NCI-H2227 (cell line): ENCODE measurements around the gene OR2W3.

ENCODE experiments used
- DNase-seq: peaks from one replicate; lab custom pipeline; 2025; ENCODE audit not compliant: unreplicated experiment; lab: John Stamatoyannopoulos, UW

OR2W3 gene

DNA sequence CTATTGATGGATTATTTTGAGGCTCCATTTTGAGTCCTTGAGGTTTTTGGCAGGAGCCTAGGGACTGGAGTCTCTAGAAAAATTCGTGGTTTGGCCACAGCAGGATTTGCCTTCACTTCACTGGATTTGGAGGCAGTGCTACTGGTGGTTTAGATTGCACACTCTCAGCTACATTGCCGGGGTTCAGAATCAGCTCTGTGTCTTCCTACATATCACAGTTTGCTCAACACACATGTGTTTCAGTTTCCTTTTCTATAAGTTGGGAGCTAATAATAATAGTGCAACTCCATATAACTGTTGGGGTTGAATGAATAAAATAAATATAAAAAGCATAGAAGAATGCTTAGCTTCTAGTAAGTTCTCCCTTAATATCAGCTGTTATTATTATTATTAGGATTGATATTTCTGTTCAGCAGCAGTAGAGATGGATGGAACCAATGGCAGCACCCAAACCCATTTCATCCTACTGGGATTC lies at the start of gene OR2W3:
OR2W3 (plus strand) TSS at position 425 of the 475 bp plus-strand sequence; CDS start at position 425, 0 bp downstream.
- no peak for DNase-seq

DNA sequence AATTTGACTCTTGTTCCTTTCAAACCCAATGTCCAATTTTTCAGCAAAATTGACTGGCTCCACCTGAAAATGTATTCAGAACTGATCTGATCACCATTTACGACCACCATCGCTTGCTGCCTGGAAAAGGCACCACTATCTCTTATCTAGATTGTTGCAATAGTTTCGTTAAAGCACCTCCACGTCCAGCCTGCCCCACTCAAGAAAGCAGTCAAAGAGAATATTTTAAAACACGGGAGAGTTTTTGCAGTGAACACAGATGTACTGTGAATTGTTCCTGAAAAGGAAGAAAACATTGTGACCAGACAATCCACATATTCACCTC lies 49.7 kb upstream of the OR2W3 start:
- no peak for DNase-seq

DNA sequence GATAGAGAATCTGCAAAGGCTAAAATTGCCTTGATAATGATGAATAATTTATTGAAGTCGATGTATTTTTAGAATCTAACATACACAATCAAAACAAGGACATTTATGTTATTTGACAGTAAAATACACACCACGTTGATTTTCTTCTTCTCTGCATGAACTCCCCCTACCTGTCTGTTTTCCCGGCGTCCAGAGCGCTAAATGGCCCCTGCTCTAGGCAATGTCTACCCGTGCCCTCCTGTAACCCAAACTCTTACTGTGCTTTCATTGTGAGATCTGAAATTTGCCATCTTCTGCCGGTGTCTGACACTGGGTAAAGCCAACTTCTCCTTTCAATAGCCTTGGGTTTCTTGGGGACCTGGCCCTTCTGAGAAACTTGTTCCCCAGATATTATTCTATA lies 47.0 kb upstream of the OR2W3 start:
- DNase-seq = no peak

DNA sequence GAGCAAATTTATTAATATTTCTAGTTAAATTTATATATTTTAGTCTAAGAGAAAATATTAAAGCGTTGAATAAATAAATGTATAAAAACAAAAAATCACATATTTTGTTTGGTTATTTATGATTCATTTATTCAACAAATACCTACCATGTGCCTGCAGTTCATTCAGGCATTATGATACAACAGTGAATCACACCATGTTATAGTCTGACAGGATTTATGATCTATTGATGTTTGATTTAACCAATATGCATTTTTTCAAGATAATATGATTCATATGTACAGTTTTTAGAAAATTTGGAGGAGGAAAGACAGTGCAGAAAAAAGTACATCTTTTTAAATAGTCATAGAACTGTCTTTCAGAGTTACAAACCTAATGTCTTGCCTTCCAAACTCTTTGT lies 45.8 kb upstream of the OR2W3 start:
- no peak for DNase-seq

DNA sequence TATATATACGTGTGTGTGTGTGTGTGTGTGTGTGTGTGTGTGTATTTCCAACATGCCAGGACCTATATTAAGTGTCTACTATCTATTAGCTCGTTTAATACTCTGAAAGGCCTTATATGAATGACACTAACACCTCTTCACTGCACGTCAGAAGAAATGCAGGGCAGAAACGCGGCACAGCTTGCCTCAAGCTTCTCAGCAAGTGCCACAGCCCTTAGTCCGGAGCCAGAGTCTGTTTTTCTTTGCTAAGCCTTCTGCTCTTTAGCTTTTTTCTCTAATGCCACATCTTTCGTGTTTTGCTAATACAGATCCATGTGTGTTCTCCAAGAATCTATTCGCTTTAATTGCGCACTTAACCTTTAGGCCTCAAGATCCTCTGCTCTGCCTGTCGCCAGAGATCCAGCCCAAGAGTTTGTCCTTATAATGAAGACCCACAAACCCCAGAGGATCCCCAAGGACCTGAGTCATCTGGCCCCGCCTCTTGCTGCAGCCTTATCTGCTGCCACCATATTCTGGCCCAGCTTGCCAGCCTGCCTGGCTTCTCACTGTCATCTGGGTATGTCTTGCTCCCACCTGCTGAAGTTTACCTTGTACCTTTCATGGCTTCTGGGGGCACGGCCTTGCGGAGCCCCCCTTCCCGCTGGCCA lies 40.4 kb upstream of the OR2W3 start:
- DNase-seq = no peak

DNA sequence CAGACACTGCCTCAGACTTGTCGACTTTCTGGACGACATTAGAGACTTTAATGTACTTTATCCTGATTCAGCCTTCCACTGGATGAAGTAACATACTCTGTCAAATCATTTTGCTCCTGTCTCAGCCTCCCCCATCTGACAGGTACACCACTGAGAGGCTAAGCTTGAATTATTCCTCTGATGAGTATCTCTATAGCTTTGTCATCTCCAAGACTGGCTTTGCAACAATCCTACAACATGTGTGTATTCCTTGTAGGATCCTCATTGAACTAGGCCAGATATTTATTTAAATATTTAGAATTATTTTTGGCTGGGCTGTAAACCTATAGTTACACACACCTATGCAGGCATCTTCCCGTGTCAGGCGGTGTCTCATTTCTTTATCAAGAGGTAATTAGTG lies 39.5 kb upstream of the OR2W3 start:
- no peak for DNase-seq

DNA sequence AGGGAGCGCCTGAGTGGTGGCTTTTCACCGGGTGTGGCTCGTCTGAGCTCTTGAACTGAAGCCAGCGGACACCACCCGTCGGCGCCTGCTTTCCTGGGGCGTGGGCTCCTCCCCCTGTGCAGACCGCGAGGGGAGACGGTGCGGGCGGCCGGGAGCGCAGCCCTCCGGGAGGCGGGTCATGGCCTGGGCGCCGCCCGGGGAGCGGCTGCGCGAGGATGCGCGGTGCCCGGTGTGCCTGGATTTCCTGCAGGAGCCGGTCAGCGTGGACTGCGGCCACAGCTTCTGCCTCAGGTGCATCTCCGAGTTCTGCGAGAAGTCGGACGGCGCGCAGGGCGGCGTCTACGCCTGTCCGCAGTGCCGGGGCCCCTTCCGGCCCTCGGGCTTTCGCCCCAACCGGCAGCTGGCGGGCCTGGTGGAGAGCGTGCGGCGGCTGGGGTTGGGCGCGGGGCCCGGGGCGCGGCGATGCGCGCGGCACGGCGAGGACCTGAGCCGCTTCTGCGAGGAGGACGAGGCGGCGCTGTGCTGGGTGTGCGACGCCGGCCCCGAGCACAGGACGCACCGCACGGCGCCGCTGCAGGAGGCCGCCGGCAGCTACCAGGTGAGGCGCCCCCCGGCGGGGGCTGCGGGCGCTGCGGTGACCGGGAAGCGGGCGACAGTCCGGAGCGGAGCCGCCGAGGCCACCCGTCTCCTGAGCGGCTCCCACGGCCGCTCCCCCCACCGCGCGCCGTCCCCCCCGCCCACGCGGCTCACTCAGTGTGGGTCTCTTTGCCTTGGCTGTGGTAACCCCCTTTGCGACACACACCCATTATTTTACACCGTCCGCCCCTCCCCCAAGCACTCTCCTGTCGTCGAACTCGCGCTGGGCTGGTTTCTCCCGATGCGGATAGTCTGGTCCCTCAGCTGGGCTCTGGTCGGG lies 38.1 kb upstream of the OR2W3 start, which contains the start of gene TRIM58:
TRIM58 (plus strand) TSS at position 119 of the 916 bp plus-strand sequence; CDS start at position 179, 60 bp downstream.
- no peak for DNase-seq

DNA sequence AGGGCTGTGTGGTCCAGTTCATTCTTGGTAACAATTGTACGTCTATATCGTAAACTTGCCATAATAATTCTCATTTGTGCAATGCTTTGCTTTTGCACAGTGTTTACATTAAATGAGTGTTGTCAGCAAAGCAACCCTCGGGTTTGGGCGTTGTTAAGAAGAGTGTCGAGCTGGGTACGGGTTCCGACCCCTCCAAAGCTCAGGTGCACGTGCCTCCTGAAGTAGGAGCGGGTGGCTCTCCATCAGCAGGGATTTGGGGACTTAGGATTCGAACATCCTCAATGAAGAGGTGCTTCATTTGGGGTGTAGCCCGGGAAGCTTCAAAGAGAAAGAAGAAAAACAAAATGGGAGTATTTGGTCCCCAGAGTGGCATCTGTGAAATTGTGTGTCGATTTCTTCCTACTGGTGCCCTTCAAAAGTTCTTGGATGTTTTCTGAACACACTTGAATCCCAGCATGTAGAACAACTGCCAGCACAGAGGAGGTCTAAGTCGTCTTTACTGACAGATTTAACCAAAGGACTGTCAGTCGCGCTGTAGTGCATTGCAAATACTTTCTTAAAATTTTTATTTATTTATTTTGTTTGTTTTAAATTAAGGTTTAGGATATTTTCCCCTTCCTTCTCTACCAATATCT lies 37.3 kb upstream of the OR2W3 start:
- DNase-seq = no peak

DNA sequence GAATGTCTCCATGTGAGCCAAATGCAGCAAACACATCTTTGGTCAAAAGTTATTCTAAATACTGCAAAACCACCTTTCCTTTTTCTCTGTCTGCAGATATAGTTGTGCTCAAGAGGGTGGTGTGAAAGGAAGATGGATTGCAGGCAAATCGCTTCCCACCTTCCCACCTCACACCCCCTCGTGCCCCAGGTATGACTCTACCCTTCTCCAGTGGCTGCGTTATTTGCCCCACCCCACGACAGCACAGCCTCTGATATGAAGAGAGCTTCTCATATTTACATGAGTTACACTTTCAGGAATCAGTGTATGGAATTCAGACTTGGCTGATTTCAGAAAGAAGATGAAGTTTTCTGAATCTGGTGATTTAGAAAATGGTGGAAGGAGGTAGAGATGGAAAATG lies 32.6 kb upstream of the OR2W3 start:
- DNase-seq = no peak

DNA sequence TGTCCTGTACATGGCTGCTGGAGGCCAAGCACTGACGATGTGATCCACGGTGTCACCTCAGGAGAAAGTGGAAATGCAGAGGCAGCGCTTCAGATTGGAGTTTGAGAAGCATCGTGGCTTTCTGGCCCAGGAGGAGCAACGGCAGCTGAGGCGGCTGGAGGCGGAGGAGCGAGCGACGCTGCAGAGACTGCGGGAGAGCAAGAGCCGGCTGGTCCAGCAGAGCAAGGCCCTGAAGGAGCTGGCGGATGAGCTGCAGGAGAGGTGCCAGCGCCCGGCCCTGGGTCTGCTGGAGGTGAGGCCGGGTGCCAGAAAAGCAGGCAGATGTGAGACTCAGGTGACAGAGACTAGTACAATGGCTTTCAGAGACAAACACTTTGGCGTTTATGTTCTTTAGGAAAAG lies 30.7 kb upstream of the OR2W3 start:
- DNase-seq = no peak

DNA sequence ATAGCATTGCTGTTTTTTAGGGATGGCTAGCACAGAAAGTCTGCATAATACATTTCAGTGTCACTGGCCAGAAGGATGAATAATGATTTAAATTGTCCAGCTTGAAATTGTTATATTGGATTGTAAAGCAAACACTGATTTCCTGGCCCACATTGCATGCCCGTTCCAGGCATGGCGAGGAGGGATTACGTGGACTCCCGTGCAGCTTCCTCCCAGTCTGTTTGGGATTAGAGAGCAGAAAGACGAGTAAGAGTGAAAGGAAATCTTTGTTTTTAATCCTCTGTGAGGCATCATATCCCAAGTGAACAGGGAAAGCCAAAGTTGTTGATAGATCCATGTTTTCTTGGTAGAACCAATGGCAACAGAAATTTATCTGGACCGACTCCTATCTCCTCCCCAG lies 30.0 kb upstream of the OR2W3 start:
- DNase-seq = no peak

DNA sequence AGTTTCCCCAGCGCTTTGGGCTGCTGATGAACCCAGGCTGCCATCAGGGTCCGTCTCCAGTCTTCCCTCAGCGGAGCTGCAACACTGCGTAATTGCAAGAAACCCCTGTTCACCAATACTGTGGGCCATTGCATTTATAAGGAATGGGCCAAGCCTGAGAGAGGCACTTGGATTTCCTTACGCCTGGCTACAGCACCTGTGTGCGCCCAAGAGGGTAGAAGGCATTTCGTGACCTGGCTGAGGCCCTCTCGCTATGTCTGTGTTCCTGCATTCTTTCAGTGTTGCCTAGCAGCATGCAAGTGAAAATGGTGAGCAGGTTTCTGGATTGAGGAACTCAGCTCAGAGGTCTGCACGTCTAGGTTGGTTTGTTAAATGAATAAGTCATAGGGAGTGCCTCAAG lies 12.0 kb upstream of the OR2W3 start:
- DNase-seq = no peak

DNA sequence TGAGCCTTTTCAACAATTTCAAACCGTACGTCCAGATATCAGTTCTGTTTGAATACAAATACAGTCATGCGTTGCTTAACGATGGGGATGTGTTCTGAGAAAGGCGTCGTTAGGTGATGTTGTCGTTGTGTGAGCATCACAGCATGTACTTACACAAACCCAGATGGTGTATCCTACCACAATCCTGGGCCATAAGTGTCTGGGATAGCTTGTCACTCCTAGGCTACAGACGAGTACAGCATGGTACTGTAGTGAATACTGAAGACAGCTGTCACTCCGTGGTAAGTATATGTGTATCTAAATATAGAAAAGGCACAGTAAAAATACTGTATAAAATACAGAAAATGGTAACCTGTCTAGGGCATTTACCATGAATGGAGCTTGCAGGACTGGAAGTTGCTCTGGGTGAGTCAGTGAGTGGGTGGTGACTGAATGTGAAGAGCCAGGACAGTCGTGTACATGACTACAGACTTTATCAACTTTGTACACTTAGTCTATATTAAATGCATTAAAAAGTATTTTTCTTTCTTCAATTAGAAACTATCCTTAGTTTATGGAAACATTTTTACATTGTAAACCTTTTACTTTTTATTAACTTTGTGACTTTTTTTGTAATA lies 10.5 kb upstream of the OR2W3 start:
- no peak for DNase-seq

DNA sequence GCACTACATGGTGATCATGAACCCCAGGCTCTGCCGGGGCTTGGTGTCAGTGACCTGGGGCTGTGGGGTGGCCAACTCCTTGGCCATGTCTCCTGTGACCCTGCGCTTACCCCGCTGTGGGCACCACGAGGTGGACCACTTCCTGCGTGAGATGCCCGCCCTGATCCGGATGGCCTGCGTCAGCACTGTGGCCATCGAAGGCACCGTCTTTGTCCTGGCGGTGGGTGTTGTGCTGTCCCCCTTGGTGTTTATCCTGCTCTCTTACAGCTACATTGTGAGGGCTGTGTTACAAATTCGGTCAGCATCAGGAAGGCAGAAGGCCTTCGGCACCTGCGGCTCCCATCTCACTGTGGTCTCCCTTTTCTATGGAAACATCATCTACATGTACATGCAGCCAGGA lies 589 bp downstream of the OR2W3 start:
- DNase-seq = no peak

DNA sequence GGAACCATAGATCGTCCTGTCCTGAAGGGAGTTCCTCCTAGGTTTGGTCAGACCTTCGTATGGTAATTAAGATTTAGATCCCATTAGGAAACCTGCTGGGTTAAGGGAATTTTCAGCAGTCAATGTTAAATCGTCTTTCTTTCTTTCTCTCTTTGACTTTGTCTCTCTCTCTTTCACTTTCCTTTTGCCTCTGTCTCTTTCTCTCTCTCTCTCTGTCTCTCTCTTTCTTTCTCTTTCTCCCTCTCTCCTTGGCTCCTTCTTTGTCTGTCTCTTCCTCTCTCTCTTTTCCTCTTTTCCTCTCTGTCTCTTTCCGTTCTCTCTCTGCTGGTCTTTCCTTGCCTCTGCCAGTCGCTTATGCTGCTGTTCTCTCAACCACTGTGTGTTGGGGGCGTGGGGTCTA lies 8.7 kb downstream of the OR2W3 start:
- no peak for DNase-seq

DNA sequence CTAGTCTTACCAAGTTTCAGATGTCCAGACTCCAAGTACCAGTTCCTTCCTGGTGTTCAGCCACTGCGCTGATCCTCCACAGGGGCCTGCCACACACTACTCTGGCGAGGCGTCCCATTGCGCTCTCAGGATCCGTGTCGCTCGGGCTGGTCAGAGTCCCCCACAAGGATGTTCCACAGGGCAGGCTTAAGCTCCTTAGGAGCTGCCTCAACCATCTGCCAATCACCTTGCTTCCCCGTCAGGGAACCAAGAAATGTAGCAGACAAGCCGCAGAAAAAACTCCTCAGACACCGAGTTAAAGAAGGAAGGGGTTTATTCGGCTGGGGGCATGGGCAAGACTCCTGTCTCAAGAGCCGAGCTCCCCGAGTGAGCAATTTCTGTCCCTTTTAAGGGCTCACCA lies 9.8 kb downstream of the OR2W3 start:
- no peak for DNase-seq

DNA sequence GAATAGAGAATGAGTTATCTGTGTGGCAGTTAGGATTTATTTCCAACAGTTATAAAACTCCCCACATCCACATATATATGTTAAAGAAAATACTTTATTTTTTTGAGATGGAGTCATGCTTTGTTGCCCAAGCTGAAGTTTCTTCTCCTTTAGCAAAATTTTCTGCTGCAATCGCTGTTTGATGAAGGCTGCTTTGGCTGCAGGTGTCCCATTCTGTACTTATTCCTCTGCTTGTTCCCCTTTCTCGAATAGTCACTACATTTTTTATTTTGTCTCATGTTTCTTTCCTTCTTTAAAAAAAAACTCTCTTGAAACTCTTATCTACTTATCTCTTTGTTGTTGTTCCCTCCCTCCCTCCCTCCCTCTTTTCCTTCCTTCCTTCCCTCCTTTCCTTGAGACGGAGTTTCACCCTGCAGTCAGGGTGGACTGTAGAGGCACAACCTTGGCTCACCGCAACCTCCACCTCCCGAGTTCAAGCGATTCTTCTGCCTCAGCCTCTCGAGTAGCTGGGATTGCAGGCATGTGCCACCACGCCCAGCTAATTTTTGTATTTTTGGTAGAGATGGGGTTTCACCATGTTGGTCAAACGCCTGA lies 10.6 kb downstream of the OR2W3 start:
- no peak for DNase-seq

DNA sequence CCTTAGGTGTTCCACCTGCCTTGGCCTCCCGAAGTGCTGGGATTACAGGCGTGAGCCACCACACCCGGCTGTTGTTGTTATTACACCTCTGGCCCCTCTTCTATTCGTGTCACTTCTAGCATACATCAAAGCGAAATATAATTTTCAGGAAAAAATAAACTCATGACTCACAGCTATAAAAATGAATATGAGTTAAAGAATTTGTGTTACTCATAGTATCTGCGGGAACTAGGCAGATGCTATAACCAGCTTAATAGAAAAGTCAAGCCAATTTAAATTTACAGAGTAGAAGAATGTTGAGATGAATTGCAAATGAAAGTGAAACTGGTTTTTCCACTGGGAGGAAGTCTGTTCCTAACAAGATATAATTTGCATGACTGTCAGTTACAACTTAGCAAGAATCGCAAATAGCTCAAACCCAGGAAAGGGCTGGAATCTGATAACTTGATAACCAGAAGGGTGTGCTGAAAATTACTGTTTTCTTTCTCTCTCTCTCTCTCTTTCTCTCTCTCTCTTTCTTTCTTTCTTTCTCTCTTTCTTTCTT lies 11.2 kb downstream of the OR2W3 start:
- DNase-seq = no peak

DNA sequence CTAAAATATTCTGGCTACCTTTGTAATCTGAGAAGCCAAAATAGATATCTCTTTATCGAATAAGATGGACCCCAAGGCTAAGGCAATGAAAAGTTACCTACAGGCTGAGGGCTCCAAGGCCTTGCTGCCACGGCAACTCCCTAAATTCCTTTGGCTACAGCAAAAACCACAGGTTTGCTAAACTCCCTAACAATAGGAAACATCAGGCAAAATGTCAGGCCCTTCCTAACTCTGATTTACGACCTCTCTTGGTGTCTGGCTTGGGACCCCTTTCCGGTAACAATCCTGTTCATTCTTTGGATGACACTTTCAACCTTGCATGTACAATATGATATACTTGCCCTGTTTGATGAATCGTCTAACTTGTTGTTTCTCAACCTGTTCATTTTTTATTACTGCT lies 13.4 kb downstream of the OR2W3 start:
- no peak for DNase-seq

DNA sequence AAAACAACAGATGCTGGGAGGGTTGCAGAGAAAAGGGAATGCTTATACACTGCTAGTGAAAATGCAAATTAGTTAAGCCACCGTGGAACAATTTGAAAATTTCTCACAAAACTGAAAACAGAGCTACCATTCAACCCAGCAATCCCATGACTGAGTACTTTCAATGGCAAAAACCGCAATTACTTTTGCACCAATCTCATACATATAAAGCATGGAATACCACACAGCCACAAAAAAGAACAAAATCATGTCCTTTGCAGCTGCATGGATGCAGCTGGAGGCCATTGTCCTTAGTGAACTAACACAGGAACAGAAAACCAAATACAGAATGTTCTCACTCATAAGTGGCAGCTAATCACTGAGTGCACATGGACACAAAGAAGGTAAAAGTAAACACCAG lies 18.4 kb downstream of the OR2W3 start:
- no peak for DNase-seq
